Measurements from ENCODE around the gene C2CD2L.

DNA sequence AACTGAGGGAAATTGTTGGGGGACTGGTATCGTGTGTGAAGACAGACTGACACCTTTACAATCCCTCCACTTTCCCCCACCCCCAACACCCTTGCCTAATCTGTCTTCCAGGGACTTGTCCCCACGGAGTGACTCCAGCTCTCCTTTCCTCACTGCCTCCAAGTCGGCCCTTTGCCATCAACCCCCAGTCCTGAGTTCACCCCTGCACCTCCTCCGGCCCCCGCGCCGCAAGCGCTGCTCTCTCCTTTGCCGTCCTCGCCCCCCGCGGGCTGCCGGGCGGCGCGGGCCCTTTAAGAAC, 41.5 kb downstream of the C2CD2L start:
- TF ChIP-seq ZFAT (CRISPR knock-in tag; conservative IDR thresholded peaks at IDR 0.05) (no peak), NR2C2 (CRISPR knock-in tag; IDR thresholded peaks at IDR 0.05; ENCODE audit: borderline replicate concordance) (no peak), JUND (CRISPR knock-in tag; IDR thresholded peaks at IDR 0.05) (no peak), RFXANK (CRISPR knock-in tag; IDR thresholded peaks at IDR 0.05) (no peak), TARDBP (CRISPR knock-in tag; IDR thresholded peaks at IDR 0.05) (no peak), PATZ1 (CRISPR knock-in tag; IDR thresholded peaks at IDR 0.05) (no peak), MTA3 (CRISPR knock-in tag; IDR thresholded peaks at IDR 0.05) (no peak), CCDC6 (CRISPR knock-in tag; IDR thresholded peaks at IDR 0.05) (no peak)
- TF ChIP-seq, protein P1, sequence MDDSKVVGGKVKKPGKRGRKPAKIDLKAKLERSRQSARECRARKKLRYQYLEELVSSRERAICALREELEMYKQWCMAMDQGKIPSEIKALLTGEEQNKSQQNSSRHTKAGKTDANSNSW (CRISPR knock-in tag; IDR thresholded peaks at IDR 0.05; ENCODE audit: borderline replicate concordance) = no peak

Measured in HepG2 (cell line).